HG02981 (cell line): ENCODE data around the gene NME7.

Experiments used
- ATAC-seq: cut with Tn5 transposase; IDR thresholded peaks from one replicate; pipeline ENCODE4 v1.9.1; 2021; ENCODE audit warnings: mild to moderate bottlenecking, moderate library complexity; ENCODE audit not compliant: unreplicated experiment

Gene NME7

DNA sequence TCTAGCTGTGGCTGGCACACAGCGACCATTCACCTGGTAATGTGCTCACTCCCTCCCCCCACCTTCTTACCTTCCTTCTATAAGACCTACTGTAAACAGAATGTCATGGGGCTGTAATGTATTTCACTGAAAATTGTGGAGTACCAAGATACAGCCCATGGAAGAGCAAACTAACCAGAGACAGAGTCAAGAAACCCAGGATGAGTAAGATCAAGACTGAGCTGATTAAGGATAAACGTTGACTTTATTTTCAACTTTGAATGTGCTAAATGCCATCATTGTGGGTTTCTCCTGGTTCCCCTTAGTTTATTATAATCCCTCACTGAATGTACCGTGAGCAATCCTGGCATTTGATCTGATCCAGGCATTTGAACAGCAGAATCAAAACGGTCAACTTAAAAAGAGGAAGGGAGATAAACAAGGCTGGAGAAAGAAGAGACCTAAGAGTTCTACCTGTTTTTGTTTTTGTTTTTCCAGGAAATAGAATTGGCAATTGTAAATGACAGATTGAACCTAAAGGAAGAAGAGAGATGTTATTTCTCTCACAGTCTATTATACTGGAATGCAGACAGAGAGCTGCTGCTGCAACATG, 277.2 kb downstream of the NME7 start:
- no peak for ATAC-seq

DNA sequence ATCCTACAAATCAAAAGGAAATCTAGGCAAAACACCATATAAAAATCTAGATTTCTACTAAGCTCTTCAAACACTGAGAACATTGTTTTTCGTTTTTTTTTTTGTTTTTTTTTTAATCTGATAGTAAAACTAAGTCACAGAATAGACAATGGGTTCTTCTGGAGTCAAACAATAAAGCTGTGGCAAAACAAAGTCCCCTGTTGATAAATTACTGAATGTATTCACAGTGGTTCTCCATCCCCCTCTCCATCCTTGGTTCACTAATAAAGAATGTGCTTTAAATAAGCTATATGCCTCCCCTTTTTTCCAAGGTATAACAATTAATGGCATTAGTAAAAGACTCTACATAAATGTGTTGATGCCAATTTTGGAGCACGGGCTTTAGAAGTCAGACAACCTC, 277.8 kb downstream of the NME7 start:
- ATAC-seq, result no peak

DNA sequence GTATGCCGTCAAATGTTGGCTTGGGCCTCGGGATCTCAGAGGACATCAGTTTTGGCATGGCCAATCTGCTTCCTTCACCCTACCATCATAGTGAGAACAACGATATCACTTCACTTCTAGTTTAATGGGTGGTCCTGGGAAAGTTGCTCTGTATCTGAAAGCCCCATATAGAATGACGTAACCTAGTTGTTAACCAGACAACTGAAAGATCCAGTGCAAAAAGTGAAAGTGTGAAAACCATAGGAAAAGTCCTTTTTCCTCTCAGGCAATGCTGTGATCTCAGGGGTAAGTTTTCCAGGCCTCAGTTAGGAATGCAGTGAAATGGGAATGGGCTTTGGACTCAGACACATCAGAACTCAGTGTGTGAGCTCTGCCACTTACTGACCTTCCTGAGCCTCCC, 279.7 kb downstream of the NME7 start:
- ATAC-seq, result no peak

DNA sequence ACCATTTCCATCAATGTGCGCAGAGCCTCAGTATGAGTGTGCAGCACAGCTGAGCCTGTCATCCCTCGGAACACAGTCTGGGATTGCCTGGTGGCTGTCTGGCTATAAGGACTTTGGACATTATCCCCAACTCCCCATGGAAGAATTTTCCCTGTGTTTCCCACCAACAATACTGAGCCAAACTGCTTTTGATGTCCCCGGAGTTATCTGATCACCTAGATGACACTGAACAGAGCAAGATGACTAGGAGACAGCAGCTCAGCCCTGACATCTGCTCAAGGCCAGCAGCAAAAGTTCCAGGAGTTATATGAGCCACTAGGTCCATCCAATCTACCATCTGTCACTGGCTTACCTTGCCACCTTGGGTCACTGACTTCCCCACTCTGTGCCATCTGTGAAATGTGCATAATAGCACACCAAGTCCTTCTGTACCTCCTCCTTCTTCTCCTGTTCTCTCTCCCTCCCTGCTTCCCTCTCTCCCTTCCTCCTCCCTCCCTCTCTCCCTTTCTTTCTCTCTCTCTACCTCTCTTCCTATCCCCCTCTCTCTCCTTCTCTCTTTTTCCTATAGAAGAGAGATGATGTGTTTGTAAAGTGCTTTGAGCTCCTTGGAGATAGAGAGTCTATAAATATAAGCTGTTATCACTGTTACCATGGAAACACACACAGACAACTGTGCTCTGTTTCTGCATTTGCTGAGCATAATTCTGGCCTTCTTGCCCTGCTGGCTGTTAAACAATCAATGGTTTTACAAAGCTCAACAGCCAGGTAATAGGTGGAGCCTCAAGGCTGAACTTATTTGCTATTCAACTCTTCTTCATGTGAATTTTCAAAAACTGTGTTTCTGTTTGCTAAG, 280.8 kb downstream of the NME7 start:
- ATAC-seq, result peak; percentile 41

DNA sequence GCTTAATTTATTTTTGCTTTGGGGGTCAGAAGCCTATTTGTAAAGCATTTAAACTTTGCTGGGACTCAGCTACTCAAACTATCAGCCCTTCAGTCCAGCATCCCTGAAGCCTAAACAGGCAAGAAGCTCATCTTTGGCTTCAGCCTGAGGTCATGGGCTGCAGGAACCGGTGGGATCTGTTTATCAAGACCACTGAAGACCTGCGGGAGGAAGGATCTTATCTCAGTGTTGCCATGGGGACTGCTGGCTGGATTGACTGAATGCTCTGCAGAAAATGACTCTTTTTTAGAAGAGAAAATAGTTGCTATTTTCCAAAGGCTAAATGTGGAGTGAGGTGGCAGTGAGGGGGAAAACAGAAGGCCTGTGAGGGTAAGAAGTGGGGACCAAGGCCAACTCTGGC, 281.7 kb downstream of the NME7 start:
- no peak for ATAC-seq
